Muscle layer of duodenum (tissue), 2 donors: ENCODE data around the gene ERP29.
"Not testable (repeated sequence)": the region's sequence is repeated elsewhere in the genome, so short reads cannot be mapped to it uniquely, and the experiment has no call there.

ENCODE experiments used
- H3K27ac ChIP-seq: one replicate; pipeline ENCODE4 v1.7.0; 2013; ENCODE audit warnings: mild to moderate bottlenecking, low read length
- H3K27me3 ChIP-seq: one replicate; pipeline ENCODE4 v1.7.0; 2013; ENCODE audit warnings: low read depth, mild to moderate bottlenecking, control low read depth, low read length
- H3K36me3 ChIP-seq, 2 donors: one replicate each; pipeline ENCODE4 v1.7.0; 2013; ENCODE audit warnings: low read length in 2 of 2, control low read depth in 1 of 2, mild to moderate bottlenecking in 1 of 2; ENCODE audit not compliant: insufficient read depth in 2 of 2, control insufficient read depth in 1 of 2
- H3K4me1 ChIP-seq, 2 donors: one replicate each; pipeline ENCODE4 v1.7.0; 2013; ENCODE audit warnings: low read length in 2 of 2, mild to moderate bottlenecking in 2 of 2, control low read depth in 1 of 2, moderate library complexity in 1 of 2; ENCODE audit not compliant: insufficient read depth in 2 of 2, control insufficient read depth in 1 of 2
- H3K4me3 ChIP-seq, 2 donors: one replicate each; pipeline ENCODE4 v1.7.0; 2013; ENCODE audit warnings: low read length in 2 of 2, low read depth in 1 of 2, mild to moderate bottlenecking in 1 of 2
- H3K9me3 ChIP-seq, 2 donors: one replicate each; pipeline ENCODE4 v1.7.0; 2013; ENCODE audit warnings: low read length in 2 of 2, control low read depth in 1 of 2, mild to moderate bottlenecking in 1 of 2; ENCODE audit not compliant: control insufficient read depth in 1 of 2
- donor health status: healthy.

The ERP29 gene

DNA sequence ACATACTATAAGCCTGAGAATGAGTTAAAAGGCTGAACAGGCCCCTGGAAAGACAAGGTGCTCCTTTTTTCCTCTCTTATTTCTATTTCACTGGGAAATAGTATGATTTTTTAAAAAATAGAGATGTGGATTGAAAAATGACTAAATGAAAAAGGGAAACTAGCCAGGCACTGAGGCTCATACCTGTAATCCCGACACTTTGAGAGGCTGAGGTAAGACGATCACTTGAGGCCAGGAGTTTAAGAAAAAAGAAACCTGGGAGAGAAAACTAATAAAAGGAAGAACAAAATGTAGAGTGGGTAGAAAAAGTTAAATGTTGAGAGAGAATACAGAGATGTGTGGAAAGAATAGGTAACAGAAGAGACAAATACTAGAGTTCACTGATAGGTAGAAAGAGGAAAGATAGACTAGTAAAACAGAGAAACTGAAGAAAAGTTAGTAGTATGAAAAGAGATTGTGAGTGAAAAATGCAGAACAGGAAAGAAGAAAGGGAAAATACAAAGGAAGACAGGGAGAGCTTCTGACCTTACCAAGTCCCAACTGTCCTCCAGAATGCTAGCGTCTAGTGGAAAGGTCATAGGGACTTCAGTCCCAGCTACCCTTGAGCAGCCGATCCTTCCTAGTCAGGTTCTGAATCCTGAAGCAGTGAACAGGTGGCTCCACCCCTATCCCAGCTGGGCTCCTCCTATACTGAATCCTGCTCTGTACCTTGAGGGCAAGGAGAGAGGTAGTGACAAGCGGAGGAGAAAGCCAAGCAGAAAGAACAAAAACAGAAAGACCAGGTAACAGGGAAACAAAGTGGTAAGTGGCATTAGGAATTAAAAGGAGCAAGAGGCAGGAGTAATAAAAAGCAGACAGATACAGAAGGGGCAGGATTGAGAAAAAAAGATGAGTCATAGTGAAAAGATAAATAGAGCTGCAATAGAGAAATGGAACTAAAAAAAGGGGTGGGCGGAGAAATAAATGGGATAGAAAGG lies 7.5 kb upstream of the ERP29 start:
- no peaks in the 10 kb centered on the region for H3K9me3 ChIP-seq
- no peak overlapping the region for H3K4me3 ChIP-seq
- H3K27ac ChIP-seq = no peak overlapping the region
- H3K27me3 ChIP-seq = no peaks in the 10 kb centered on the region
- no peaks in the 10 kb centered on the region for H3K36me3 ChIP-seq
- H3K4me1 ChIP-seq = peaks cover 0 to under 1% of the 10 kb centered on the region in 2 donors

DNA sequence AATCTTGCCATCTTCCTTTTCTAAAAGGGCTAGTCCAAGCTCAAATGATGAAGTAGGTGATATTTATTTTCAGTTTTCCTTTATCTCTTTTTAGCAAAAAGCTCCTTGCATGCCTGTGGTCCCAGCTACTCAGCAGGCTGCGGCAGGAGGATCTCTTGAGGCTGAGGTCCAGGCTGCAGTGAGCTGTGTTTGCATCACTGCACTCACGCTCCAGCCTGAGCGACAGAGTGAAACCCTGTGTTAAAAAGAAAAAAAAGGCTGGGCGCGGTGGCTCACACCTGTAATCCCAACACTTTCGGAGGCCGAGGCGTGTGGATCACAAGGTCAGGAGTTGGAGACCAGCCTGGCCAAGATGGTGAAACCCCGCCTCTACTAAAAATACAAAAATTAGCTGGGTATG lies 5.3 kb upstream of the ERP29 start:
- Histone ChIP-seq H3K4me3 (no peak overlapping the region), H3K27me3 (no peaks in the 10 kb centered on the region), H3K4me1 (peaks cover 9 to 17% of the 10 kb centered on the region in 2 donors), H3K27ac (no peak overlapping the region), H3K36me3 (no peaks in the 10 kb centered on the region), H3K9me3 (no peaks in the 10 kb centered on the region)

DNA sequence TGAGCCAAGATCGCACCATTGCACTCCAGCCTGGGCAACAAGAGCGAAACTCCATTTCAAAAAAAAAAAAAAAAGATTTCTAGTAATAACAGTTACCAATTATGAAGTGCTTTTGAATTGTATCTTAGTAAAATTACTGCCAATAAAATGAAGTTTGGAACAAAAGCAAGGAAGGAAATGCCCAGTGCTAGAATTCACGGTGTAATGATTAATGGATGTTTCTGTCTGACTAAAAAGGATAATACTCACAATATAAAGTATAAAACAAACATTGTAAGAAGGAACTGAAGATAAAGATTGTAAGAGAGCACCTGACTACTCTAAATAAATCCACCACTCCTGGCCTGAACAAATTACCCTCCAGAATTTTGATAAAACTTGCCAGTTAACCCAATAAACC lies 4.3 kb upstream of the ERP29 start:
- no peaks in the 10 kb centered on the region for H3K9me3 ChIP-seq
- peaks cover 9 to 17% of the 10 kb centered on the region in 2 donors for H3K4me1 ChIP-seq
- H3K27ac ChIP-seq = no peak overlapping the region
- no peaks in the 10 kb centered on the region for H3K27me3 ChIP-seq
- no peak overlapping the region for H3K4me3 ChIP-seq
- H3K36me3 ChIP-seq = no peaks in the 10 kb centered on the region

DNA sequence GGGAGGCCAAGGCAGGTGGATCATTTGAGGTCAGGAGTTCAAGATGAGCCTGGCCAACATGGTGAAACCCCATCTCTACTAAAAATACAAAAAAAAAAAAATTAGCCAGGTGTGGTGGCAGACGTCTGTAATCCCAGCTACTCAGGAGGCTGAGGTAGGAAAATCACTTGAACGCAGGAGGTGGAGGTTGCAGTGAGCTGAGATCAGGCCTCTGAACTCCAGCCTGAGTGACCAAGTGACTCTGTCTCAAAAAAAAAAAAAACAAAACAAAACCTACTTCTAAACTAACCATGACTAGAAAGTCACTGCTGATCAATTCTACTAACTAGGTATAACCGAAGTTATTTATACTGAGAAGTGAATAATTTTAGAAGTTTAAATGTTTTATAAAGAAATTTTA lies 3.6 kb upstream of the ERP29 start:
- not testable (repeated sequence) for H3K27ac ChIP-seq, H3K36me3 ChIP-seq, H3K27me3 ChIP-seq, H3K4me3 ChIP-seq, H3K9me3 ChIP-seq
- peaks cover 13 to 24% of the 10 kb centered on the region in 2 donors for H3K4me1 ChIP-seq

DNA sequence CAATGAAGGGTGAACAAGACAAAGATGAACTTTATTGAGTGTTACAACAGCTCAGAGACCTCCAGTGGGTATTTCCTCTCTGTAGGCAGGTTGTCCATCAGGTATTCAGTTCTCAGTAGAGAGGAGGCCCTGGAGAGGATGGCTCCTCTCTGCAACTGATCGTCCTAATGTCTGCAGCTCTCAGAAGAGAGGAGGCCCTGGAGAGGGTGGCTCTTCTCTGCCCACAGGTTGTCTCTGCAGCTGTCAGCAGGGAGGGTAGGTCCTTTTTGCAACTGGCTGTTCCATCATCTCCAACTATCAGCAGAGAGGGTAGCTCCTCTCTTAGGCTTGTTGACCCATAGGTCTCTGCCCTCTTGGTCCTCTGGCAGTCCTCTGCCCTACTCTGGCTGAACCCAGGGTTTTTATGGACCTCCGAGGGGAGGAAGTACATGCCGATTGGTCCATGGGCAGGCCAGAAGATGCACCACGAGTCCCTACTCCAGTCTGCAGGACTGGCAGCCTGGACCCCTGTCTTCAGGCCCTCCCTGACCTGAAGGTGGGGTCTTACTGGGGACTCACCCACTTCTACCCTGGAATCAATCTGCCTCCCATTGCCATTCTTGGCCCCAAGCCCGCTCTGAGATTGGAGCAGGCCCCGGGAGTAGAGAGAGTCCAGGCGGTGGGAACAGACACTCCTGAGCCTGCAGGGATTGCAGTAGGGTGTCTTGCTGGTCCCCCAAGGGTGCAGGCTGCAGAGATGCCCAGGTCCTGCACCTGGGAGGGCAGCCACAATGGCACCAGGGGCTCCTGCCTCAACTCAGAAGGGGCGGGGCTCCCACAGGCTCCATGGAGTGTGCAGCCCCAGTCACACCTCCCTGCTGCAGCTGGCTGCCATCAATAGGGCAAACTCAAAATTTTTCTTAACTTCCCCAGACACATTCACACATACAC lies 2.5 kb upstream of the ERP29 start:
- Histone ChIP-seq H3K27ac (no peak overlapping the region), H3K27me3 (no peaks in the 10 kb centered on the region), H3K36me3 (peaks cover 0 to 2% of the 10 kb centered on the region in 2 donors), H3K4me3 (no peak overlapping the region), H3K4me1 (peaks cover 13 to 26% of the 10 kb centered on the region in 2 donors), H3K9me3 (no peaks in the 10 kb centered on the region)

DNA sequence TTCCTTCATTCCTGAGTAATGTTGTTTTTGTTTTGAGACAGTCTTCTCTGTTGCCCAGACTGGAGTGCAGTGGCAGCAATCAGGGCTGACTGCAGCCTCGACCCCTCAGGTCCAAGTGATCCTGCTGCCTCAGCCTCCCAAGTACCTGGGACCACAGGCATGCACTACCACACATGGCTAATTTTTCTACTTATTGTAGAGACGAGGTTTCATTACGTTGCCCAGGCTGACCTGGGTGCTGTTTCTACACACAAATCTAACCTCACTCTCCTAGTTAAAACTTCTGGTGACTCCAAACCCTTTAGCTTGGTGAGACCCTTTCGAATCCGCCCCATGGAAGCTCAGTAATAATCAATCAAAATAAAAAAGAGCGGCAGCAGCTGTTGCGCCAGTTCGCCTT lies 1.5 kb upstream of the ERP29 start:
- no peak overlapping the region for H3K27ac ChIP-seq
- H3K36me3 ChIP-seq = peaks cover 4 to 5% of the 10 kb centered on the region in 2 donors
- peaks cover 13 to 26% of the 10 kb centered on the region in 2 donors for H3K4me1 ChIP-seq
- peak overlapping the region; percentile 94 to 99 for H3K4me3 ChIP-seq
- H3K27me3 ChIP-seq = no peaks in the 10 kb centered on the region
- H3K9me3 ChIP-seq = no peaks in the 10 kb centered on the region

DNA sequence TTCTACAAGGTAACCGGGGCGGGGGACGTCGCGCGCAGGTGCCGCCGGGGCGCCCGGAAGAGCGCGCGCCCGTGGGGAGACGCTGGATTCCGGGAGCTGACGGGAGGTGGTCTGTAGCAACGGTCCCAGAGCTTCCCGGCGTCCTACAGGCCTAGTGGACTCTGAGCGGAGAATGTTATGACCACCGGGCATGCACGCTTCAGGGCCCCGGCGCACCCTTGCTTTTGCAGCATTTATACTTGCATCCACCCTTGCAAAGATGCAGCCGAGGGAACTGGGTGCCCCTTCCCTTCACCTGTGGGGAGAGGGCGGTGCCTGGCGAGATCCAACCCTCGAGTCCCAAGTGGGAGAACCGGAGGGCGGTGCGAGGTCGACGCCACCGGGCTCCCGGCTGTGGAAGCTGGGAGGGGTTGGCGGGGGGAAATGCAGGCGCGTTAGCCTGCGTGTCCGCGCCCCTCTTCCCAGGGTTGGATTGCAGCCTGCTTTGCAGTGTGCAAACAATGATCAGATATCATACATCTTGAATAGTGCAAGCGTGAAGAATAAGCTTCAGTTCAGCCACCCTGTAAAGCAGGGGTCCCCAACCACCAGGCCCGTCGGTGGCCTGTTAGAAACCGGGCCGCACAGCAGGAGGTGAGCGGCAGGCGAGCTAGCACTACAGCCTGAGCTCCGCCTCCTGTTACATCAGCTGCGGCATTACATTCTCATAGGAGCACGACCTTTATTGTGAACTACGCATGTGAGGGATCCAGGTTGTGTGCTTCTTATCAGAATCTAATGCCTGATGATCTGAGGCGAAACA lies 576 bp downstream of the ERP29 start:
- H3K27ac ChIP-seq = peak overlapping the region; percentile 74
- H3K4me3 ChIP-seq = peak overlapping the region; percentile 94 to 99
- H3K36me3 ChIP-seq = peaks cover 5 to 10% of the 10 kb centered on the region in 2 donors
- H3K9me3 ChIP-seq = no peaks in the 10 kb centered on the region
- H3K4me1 ChIP-seq = peaks cover 13 to 26% of the 10 kb centered on the region in 2 donors
- no peaks in the 10 kb centered on the region for H3K27me3 ChIP-seq

DNA sequence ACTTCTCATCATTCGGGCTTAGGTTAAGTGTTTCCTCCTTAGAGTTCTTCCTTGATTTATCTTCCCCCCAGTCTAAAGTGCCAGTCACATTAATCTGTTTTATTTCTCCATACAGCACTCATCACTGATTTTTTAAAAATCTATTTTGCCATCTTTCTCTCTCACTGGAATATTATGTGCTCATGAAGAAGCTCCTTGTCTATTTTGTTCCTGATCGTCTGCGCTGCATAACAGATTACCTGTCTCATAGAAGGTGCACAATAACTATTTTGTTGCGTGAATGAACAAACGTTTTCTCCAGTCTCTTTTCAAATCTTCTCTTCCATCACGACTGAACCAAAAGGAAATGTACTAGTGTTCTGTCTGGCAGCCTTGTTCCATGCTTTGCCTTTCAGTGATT lies 2.7 kb downstream of the ERP29 start:
- Histone ChIP-seq H3K4me1 (peaks cover 13 to 24% of the 10 kb centered on the region in 2 donors), H3K27ac (no peak overlapping the region), H3K4me3 (no peak overlapping the region), H3K27me3 (no peaks in the 10 kb centered on the region), H3K36me3 (peaks cover 11 to 20% of the 10 kb centered on the region in 2 donors), H3K9me3 (no peaks in the 10 kb centered on the region)

DNA sequence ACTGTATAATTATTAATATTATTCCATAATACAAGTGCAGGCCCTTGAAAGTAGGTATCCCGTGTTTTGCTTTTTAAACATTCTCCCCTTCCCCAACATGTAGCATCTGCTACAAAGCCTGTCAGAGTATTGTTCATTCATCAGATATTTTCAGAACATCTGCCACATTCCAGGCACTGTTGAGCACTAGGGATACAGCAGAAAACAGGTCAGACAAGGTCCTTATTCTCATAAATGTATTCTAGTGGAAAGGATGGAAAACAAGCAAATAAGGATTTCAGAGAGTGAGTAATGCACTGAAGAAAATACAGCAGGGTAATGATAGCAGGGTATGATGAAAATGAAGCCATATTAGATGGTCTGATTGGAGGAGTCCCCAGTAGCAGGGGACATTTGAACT lies 3.8 kb downstream of the ERP29 start:
- Histone ChIP-seq H3K4me3 (no peak overlapping the region), H3K27ac (no peak overlapping the region), H3K27me3 (no peaks in the 10 kb centered on the region), H3K4me1 (peaks cover 5 to 13% of the 10 kb centered on the region in 2 donors), H3K9me3 (no peaks in the 10 kb centered on the region), H3K36me3 (peaks cover 15 to 28% of the 10 kb centered on the region in 2 donors)

DNA sequence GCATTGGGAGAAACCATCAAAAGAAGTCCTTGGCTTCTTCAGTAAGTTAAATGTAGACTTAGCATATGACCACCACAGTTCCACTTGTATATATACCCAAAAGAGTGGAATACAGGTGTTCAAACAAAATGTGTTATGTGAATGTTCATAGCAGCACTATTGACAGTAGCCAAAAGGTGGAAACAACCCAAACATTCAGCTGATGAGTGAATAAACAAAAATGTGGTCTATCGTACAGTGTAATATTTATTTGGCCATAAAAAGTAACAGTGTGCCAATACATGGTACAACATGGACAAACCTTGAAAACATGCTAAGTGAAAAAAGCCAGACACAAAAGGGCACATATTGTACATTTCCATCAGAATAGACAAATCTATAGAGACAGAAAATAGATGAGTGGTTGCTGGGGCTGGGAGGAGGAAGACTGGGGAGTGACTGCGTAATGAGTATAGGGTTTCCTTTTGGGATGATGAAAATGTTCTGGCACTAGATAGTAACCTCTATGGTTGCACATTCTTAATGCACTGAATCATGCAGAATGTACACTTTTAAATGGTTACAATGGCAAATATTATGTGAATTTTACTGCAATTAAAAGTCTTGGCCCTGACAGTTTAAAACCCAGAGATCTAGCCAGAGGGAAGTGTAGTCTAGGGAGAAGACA lies 5.5 kb downstream of the ERP29 start:
- no peaks in the 10 kb centered on the region for H3K27me3 ChIP-seq
- H3K4me3 ChIP-seq = no peak overlapping the region
- peaks cover 32 to 38% of the 10 kb centered on the region in 2 donors for H3K36me3 ChIP-seq
- peaks cover 4 to 9% of the 10 kb centered on the region in 2 donors for H3K4me1 ChIP-seq
- H3K9me3 ChIP-seq = no peaks in the 10 kb centered on the region
- H3K27ac ChIP-seq = no peak overlapping the region
